ENCODE data around the gene FSHB. TPM values are rescaled to one million over a fixed set of nuclear protein-coding genes. Genes with fewer than 3 reads are reported as not detected.

Gene FSHB
- total RNA-seq, 4 donors from 2014 or later = not detected

DNA sequence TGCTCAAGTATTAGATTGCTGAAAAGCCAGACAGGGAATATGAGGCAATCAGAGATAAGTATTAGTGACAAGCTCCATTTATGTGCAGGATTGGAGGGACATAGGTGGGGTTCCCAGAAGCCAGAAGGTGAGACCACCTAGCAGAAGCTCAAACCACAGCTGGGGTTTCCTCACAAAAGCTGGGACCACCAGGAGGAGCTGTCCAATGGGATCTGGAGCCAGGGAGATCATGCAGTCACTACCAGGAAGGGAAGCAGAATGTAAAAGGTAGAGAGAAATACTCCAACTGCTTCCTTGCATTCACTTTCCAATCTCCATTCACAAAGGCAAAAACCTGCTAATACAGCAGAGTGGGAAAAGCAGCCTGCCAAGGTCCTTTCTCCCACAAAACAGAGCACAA, 5.2 kb upstream of the FSHB start:
- Histone ChIP-seq H3K27me3 (no peaks in the 10 kb centered on the region), H3K4me3 (replicated peaks in 1 of 3) (no peak overlapping the region), H3K9me3 (no peaks in the 10 kb centered on the region), H3K4me1 (no peaks in the 10 kb centered on the region), H3K36me3 (no peaks in the 10 kb centered on the region), H3K27ac (no peak overlapping the region)
- TF ChIP-seq POLR2A (IDR thresholded peaks at IDR 0.05) = no peak
- TF ChIP-seq, protein P1, sequence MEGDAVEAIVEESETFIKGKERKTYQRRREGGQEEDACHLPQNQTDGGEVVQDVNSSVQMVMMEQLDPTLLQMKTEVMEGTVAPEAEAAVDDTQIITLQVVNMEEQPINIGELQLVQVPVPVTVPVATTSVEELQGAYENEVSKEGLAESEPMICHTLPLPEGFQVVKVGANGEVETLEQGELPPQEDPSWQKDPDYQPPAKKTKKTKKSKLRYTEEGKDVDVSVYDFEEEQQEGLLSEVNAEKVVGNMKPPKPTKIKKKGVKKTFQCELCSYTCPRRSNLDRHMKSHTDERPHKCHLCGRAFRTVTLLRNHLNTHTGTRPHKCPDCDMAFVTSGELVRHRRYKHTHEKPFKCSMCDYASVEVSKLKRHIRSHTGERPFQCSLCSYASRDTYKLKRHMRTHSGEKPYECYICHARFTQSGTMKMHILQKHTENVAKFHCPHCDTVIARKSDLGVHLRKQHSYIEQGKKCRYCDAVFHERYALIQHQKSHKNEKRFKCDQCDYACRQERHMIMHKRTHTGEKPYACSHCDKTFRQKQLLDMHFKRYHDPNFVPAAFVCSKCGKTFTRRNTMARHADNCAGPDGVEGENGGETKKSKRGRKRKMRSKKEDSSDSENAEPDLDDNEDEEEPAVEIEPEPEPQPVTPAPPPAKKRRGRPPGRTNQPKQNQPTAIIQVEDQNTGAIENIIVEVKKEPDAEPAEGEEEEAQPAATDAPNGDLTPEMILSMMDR (IDR thresholded peaks at IDR 0.05) = no peak
- intact Hi-C loops (cut with DNase I) = no loop called here
- DNase-seq = no peak

DNA sequence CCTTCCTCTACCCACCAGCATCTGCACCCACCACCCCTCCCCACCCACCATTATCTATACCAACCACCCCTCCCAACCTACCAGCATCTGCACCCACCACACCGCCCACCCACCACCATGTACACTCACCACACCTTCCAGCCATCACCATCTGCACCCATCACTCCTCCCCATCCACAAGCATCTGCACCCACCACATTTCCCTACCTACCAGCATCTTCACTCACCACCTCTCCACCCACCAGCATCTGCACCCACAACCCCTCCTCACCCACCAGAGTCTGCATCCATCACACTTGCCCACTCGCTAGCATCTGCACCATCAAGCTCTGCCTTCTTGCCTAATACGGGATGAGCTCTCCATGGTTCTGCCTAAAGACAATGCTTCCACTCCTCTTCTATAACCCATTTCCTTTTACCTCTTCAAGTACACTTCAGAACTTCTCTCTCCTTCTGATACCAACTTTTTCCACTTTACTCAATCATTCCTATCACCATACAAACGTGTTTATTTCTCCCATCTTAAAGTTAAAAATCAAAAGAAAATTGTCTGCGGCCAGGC, 2.4 kb upstream of the FSHB start:
- intact Hi-C loops (cut with DNase I) = no loop called here
- WGBS, 2 donors = 87 to 88% methylated on average over 5 of the region's 5 CpGs

DNA sequence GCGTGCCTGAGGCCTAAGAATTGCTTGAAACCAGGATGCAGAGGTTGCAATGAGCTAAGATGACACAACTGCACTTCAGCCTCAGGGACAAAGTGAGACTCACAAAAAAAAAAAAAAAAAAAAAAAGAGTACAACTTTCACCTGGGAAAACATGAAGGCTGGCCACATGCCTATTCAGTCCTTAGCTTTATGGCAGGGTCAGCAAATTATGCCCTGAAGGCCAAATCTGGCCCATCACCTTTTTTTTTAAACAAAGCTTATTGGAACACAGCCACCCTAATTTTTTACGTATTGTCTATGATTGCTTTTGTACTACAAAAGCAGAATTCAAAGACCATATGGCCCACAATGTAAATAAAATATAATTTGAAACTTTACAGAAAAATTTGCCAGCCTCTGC, 8.2 kb downstream of the FSHB start:
- 78% methylated on average over 2 of the region's 2 CpGs for WGBS, 2 donors
- intact Hi-C loops (cut with DNase I) = no loop called here

More for the DNA sequence above, 2.4 kb upstream of the FSHB start:
- Histone ChIP-seq H3K4me1 (no peaks in the 10 kb centered on the region), H3K36me3 (no peaks in the 10 kb centered on the region), H3K27me3 (no peaks in the 10 kb centered on the region), H3K27ac (no peak overlapping the region), H3K4me3 (replicated peaks in 1 of 3) (no peak overlapping the region), H3K9me3 (no peaks in the 10 kb centered on the region)
- no peak for TF ChIP-seq POLR2A (IDR thresholded peaks at IDR 0.05)
- DNase-seq = no peak

DNA sequence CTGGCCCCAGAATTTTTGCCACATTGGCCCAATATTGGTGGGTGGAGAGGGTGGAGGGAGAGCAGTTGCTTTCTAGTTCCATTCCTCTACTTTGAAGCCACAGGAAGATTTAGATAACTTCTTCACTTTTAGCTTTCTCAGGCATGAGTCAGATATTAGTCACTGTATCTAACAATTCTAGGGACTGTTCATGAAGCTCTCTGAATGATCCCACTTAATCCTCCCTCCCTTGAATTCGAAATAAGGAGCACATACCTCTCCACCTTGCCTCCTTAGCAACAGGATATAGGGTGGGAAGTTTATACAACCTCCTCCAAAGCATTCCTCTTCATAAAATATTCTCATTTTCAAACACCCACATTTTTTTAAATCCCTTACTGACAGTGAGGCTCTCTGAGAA, 13.5 kb downstream of the FSHB start:
- Histone ChIP-seq H3K27me3 (no peaks in the 10 kb centered on the region), H3K9me3 (no peaks in the 10 kb centered on the region), H3K4me1 (no peaks in the 10 kb centered on the region), H3K4me3 (replicated peaks in 1 of 3) (no peak overlapping the region), H3K36me3 (no peaks in the 10 kb centered on the region), H3K27ac (no peak overlapping the region)
- DNase-seq = no peak
- WGBS, 2 donors = 32 to 56% methylated on average over 1 of the region's 1 CpG
- intact Hi-C loops (cut with DNase I) = no loop called here
- TF ChIP-seq, protein P1 (IDR thresholded peaks at IDR 0.05) = no peak
- TF ChIP-seq POLR2A (IDR thresholded peaks at IDR 0.05) = no peak

More for the DNA sequence above, 8.2 kb downstream of the FSHB start:
- Histone ChIP-seq H3K4me1 (no peaks in the 10 kb centered on the region), H3K4me3 (replicated peaks in 1 of 3) (no peak overlapping the region), H3K27ac (no peak overlapping the region), H3K36me3 (no peaks in the 10 kb centered on the region), H3K27me3 (no peaks in the 10 kb centered on the region), H3K9me3 (no peaks in the 10 kb centered on the region)
- no peak for DNase-seq
- TF ChIP-seq POLR2A (IDR thresholded peaks at IDR 0.05) = no peak
- TF ChIP-seq, protein P1 (IDR thresholded peaks at IDR 0.05) = no peak

DNA sequence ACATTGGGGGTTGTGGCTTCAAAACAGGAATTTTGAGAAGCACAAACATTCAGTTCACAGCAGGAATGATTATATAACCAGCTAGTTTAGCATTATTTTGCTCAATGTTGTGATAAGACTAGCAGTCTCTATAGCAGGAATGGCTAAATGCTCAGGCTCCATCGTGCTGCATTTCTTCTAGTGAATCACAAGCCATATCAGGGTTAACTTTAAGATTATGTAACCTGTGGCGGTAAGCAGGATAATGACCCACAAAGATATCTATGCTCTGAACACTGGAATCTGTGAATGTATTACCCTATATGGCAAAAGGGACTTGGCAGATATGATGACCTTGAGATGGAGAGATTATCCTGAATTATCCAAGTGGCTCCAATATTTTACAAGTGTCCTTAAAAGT, 14.8 kb downstream of the FSHB start:
- no peaks in the 10 kb centered on the region for H3K27me3 ChIP-seq
- no peak for DNase-seq
- 65 to 84% methylated on average over 2 of the region's 2 CpGs for WGBS, 2 donors

More for the DNA sequence above, 14.8 kb downstream of the FSHB start:
- Histone ChIP-seq H3K4me1 (no peaks in the 10 kb centered on the region), H3K36me3 (no peaks in the 10 kb centered on the region), H3K4me3 (replicated peaks in 1 of 3) (no peak overlapping the region), H3K9me3 (no peaks in the 10 kb centered on the region), H3K27ac (no peak overlapping the region)
- intact Hi-C loops (cut with DNase I) = no loop called here
- TF ChIP-seq, protein P1 (IDR thresholded peaks at IDR 0.05) = no peak
